Esophagus muscularis mucosa (tissue), 4 donors: ENCODE data around the gene PRR7.

ENCODE experiments used
- EP300 ChIP-seq: sonication (generic); formaldehyde crosslinking; IDR thresholded peaks from one replicate; pipeline ENCODE4 v1.6.1; 2017; ENCODE audit warnings: antibody characterized with exemption
- POLR2A ChIP-seq: fragments of 450-650 bp; IDR thresholded peaks from one replicate; pipeline ENCODE4 v1.6.1; 2017; ENCODE audit warnings: antibody characterized with exemption, moderate library complexity, mild to moderate bottlenecking, low read depth
- POLR2AphosphoS5 ChIP-seq, 2 donors: sonication (generic); formaldehyde crosslinking; IDR thresholded peaks; one replicate each; pipeline ENCODE4 v1.6.1; 2017; ENCODE audit warnings: antibody characterized with exemption in 2 of 2
- TF ChIP-seq, protein P1 (sequence below), 3 experiments: fragments of 200-600 bp in 2 of 3; fragments of 450-650 bp in 1 of 3; sonication (generic) in 2 of 3; IDR thresholded peaks; one replicate each; pipeline ENCODE4 v1.5.1; 2017 to 2019; ENCODE audit warnings: antibody characterized with exemption in 3 of 3, mild to moderate bottlenecking in 2 of 3, moderate library complexity in 1 of 3

DNA sequence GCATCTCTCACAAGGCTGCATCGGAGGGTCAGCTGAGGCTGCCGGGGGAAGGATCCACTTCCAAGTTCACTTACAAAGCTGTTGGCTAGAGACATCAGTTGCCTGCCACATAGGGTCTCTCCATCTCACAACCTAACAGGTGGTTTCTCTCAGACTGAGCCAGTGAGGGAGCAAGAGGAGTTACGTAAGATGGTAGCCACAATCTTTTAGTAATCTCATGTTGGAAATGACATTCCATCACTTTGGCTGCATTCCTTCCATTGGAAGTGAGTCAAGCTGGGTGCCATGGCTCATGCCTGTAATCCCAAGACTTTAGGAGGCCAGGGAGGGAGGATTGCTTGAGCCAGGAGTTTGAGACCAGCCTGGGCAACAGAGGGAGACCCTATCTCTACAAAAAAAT is 27.6 kb upstream of the PRR7 start:
- TF ChIP-seq POLR2AphosphoS5 (IDR thresholded peaks at IDR 0.05) (no peak), EP300 (no peak), POLR2A (no peak)
- TF ChIP-seq, protein P1, sequence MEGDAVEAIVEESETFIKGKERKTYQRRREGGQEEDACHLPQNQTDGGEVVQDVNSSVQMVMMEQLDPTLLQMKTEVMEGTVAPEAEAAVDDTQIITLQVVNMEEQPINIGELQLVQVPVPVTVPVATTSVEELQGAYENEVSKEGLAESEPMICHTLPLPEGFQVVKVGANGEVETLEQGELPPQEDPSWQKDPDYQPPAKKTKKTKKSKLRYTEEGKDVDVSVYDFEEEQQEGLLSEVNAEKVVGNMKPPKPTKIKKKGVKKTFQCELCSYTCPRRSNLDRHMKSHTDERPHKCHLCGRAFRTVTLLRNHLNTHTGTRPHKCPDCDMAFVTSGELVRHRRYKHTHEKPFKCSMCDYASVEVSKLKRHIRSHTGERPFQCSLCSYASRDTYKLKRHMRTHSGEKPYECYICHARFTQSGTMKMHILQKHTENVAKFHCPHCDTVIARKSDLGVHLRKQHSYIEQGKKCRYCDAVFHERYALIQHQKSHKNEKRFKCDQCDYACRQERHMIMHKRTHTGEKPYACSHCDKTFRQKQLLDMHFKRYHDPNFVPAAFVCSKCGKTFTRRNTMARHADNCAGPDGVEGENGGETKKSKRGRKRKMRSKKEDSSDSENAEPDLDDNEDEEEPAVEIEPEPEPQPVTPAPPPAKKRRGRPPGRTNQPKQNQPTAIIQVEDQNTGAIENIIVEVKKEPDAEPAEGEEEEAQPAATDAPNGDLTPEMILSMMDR (IDR thresholded peaks at IDR 0.05), result no peak
